ENCODE results near the gene DOCK10. TPM values are rescaled to one million over a fixed set of nuclear protein-coding genes. Genes with fewer than 3 reads are reported as not detected.

Gene DOCK10
- polyA plus RNA-seq, 1 donor: 10.3 TPM

DNA sequence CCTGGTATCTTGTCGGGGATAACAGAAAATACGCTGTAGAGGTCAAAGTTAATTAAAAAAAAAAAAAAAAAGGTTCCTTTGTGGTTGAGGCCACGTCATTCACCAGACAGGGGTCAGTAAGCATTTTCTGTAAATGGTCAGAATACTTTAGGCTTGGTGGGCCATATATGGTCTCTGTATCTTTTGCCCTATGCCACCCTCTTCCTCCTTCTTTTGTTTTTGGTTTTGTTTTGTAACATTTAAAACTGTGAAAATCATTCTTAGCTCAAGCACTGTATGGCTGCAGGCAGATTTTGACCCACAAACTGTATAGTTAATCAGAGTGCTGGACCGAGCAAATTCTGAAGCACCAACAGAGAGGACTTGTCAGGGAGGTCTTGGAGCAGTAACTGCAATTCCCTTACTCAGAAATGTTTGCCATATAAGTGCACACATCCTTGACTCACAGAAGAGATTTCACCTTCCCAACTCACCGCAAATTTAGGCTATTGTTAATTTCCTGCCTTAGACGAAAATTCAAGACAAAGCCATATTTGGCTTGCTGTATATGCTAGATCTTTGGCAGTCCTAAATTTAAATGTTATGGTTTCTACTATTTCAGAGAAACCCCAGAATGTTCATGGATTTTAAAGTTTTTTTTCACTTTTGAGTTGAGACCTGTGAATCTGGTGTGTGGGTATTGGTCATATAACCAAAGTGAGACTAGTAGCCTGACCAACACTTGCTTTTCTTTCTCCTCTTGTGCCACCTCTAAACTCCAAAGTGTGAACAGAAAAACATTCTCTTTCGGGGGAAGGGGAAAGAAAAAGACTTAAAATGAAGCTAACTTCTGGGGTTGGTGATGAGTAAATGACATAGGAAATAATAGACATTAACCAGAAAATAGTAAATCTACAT is 65.4 kb downstream of the DOCK10 start:
- no peak for DNase-seq

DNA sequence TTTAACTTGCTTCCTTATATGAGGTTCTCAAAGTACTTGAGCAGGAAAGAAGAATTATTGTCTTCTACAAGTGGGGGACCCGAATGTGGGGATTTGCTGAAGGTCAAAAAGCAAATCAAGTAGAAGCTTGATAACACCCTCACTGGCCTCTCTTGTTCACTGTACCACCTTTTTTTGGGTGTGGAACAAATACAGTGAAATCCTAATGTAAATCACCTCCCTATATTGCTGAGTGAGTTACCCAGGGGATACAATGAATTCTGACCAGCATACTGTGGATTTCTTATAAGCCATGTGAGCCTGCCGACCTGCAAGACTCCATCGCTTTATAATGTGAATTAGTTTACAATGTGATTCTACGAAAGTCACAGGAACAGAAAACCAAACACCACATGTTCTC is 66.5 kb downstream of the DOCK10 start:
- DNase-seq: no peak

- no peak for DNase-seq
Observed at GRCh38 chr2:224973112-224974016, 68.9 kb downstream of the DOCK10 start.

GRCh38 chr2:224971214-224971613 is 71.1 kb downstream of the DOCK10 start:
- no peak for DNase-seq

- DNase-seq: no peak
Observed at GRCh38 chr2:224970311-224970710, 72.0 kb downstream of the DOCK10 start.

GRCh38 chr2:224969633-224970260 is 72.5 kb downstream of the DOCK10 start:
- DNase-seq: no peak

- no peak for DNase-seq
Observed at GRCh38 chr2:224969095-224969494, 73.2 kb downstream of the DOCK10 start.

DNA sequence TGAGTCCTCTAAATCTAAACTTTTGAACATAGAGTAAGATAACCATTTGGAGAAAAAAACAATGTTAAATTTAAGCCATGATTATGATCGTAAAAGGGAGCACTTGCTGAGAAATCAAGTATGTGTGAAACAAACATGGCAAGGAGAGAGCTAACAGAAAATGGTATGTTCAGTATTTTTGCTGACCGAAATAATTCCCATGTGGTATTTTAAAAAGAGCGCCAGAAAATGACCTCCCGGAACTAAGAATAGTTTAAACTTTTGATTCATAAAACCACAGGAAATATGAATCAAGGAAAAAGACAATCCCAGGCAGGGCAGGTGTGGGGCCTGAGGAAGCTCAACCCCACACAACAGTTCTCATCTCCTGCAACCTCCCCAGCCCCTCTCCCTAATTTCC is 74.2 kb downstream of the DOCK10 start:
- DNase-seq: no peak

DNA sequence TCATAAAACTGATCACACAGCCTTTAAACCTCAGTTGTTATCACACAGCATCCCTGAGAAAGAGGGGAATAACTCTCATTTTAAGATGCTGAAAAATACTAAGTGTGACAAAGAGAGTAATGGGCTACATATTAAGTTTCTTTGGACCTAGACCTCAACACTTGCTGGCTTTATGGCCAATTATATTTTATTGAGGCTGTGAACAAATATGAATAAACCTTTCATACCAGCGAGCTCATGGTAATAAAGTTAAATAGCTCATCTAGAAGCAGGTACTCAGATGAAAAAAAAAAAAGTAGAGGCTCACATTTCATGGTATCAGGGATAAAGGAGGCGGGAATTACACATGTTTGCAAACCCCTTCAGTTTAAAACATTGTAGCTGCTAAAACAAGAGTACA is 75.7 kb downstream of the DOCK10 start:
- DNase-seq: no peak

DNA sequence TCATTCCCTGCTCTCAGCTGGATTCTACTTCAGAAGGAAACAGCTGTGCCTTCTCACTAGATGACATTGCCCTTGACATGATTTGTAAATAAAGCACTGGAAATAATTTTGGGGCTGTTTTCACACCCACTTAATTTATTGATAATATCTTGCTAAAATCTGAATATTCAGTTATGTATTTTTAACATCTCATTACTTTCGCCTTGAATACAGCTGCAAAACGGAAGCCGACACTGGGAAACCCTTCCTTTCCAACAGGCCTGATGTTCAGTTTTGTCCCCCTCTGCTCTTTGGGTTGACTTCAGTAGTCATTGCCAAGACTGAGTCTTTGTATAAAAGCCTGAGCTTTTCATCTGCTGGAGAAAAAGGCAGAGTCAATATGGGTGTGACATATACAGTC is 82.7 kb downstream of the DOCK10 start:
- DNase-seq: no peak

- DNase-seq: no peak
Observed at GRCh38 chr2:224958873-224959272, 83.4 kb downstream of the DOCK10 start.

- no peak for DNase-seq
Observed at GRCh38 chr2:224958462-224958857, 83.8 kb downstream of the DOCK10 start.

- no peak for DNase-seq
Observed at GRCh38 chr2:224957540-224958461, 84.5 kb downstream of the DOCK10 start.

- no peak for DNase-seq
Observed at GRCh38 chr2:224956706-224957105, 85.6 kb downstream of the DOCK10 start.

DNA sequence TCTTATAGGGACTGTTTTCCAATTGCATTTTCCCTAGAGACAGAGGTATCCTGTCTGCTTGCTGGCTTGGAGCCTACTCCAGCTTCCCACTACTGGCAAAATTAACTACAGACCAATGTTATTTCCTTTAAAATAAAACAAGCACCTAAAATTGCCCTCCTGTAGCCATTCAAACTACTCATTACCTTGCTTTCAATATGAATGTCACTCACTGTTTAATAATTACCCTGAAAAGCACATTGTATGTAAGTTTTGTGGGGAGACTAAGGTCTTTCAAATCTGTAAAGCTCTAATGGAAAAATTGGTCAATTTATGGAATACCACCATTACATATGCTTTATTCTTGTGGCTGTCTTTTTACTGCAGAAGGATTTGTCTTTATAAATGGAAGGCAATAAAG is 87.3 kb downstream of the DOCK10 start:
- no peak for DNase-seq

GRCh38 chr2:224952936-224953657 is 89.2 kb downstream of the DOCK10 start:
- DNase-seq: no peak

GRCh38 chr2:224951723-224952481 is 90.4 kb downstream of the DOCK10 start:
- DNase-seq: no peak

DNA sequence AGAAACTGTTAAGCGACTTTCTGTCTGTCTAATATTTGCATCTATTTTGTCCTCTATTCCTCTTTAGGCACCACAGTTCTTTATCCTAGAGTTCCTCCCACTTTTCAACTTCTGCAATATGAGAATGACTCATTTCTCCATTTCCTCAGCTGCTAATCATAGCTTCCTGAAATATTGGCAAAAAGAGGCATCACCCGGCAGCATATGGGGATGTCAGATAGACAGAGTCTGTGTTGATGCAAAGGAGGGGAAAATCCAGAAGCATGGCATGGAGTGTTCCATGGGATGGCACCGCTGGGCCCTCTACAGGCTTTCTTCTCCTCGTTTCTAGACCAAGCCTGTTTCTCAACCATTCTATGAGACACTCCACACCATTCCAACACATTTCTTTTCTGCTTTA is 93.4 kb downstream of the DOCK10 start:
- DNase-seq: no peak

- no peak for DNase-seq
Observed at GRCh38 chr2:224948005-224948404, 94.3 kb downstream of the DOCK10 start.

DNA sequence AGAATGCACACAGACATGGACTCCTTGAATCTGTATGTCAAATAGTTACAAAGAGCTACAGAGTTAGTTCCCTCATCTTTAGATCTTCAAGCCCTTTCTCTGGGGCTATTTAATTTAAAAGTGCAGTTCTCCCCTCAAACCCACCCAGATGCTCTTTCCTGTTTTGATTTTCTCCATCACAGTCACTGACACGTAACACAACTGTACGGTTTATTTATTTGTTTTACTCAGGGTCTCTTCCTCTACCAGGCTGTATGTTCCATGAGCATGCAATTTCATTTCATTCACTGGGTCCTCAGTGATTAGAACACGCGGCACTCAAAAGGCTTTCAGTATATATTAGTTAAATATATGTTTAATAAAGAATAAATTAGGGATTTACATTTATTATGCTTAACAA is 94.7 kb downstream of the DOCK10 start:
- DNase-seq: no peak

Measured in left kidney (tissue), 2 donors.